ENCODE data around the gene ATP9A. TPM values are rescaled to one million over a fixed set of nuclear protein-coding genes. Genes with fewer than 3 reads are reported as not detected.
A peak's percentile ranks its signal among the peaks of the same experiment; 100 is the strongest.

The ATP9A gene
- total RNA-seq, 2 donors from 2014 or later = 16.8 to 24.6 TPM

GRCh38 chr20:51702556-51702955 lies 65.6 kb downstream of the ATP9A start:
- H3K9me3 ChIP-seq = no peaks in the 10 kb centered on the region
- H3K36me3 ChIP-seq (replicated peaks in 1 of 2; ENCODE audit: insufficient read depth in 1 of 2, low read depth in 2 of 2) = no peaks in the 10 kb centered on the region
- no peaks in the 10 kb centered on the region for H3K27me3 ChIP-seq
- intact Hi-C loops (cut with DNase I) = no loop called here
- TF ChIP-seq POLR2A (IDR thresholded peaks at IDR 0.05) = no peak
- WGBS, 2 donors = 45 to 66% methylated on average over 3 of the region's 3 CpGs
- ATAC-seq = no peak
- no peak for DNase-seq
- H3K27ac ChIP-seq = peak overlapping the region in 3 of 4 donors; percentile 1 to 29 (median 14)
- peaks cover 31% of the 10 kb centered on the region for H3K4me1 ChIP-seq
- H3K4me3 ChIP-seq = no peak overlapping the region

- peak overlapping the region in 2 of 4 donors; percentile 1 to 27 for H3K27ac ChIP-seq
Observed at GRCh38 chr20:51700809-51701285, 67.3 kb downstream of the ATP9A start.

GRCh38 chr20:51698252-51698651 lies 69.9 kb downstream of the ATP9A start:
- WGBS, 2 donors = 80 to 82% methylated on average over 9 of the region's 9 CpGs
- Histone ChIP-seq H3K27ac (no peak overlapping the region), H3K4me3 (no peak overlapping the region), H3K9me3 (no peaks in the 10 kb centered on the region), H3K4me1 (peaks cover 35% of the 10 kb centered on the region), H3K36me3 (replicated peaks in 1 of 2; ENCODE audit: insufficient read depth in 1 of 2, low read depth in 2 of 2) (peaks cover 0 to 2% of the 10 kb centered on the region in 2 donors), H3K27me3 (no peaks in the 10 kb centered on the region)
- no peak for ATAC-seq
- no peak for DNase-seq
- TF ChIP-seq CTCF (IDR thresholded peaks at IDR 0.05) (no peak), POLR2A (IDR thresholded peaks at IDR 0.05) (no peak)
- intact Hi-C loops (cut with DNase I) = no loop called here

More at GRCh38 chr20:51700809-51701285, 67.3 kb downstream of the ATP9A start:
- no peak overlapping the region for H3K4me3 ChIP-seq
- WGBS, 2 donors = 47 to 49% methylated on average over 10 of the region's 10 CpGs
- TF ChIP-seq CTCF (IDR thresholded peaks at IDR 0.05) (peak; percentile 23 to 77 (median 69)), POLR2A (IDR thresholded peaks at IDR 0.05) (no peak)
- no peaks in the 10 kb centered on the region for H3K36me3 ChIP-seq (replicated peaks in 1 of 2; ENCODE audit: insufficient read depth in 1 of 2, low read depth in 2 of 2)
- no peaks in the 10 kb centered on the region for H3K27me3 ChIP-seq
- intact Hi-C loops (cut with DNase I) = no loop called here
- ATAC-seq = peak; percentile 38
- H3K4me1 ChIP-seq = peaks cover 42% of the 10 kb centered on the region
- peak; percentile 24 to 47 (median 38) for DNase-seq
- H3K9me3 ChIP-seq = no peaks in the 10 kb centered on the region

- intact Hi-C loops (cut with DNase I) = no loop called here
- H3K27ac ChIP-seq = no peak overlapping the region
- H3K9me3 ChIP-seq = no peaks in the 10 kb centered on the region
- no peak for TF ChIP-seq POLR2A (IDR thresholded peaks at IDR 0.05)
- TF ChIP-seq CTCF (IDR thresholded peaks at IDR 0.05) = no peak
- peaks cover 25% of the 10 kb centered on the region for H3K4me1 ChIP-seq
- no peaks in the 10 kb centered on the region for H3K27me3 ChIP-seq
- ATAC-seq = no peak
- peaks cover 0 to 2% of the 10 kb centered on the region in 2 donors for H3K36me3 ChIP-seq (replicated peaks in 1 of 2; ENCODE audit: insufficient read depth in 1 of 2, low read depth in 2 of 2)
- H3K4me3 ChIP-seq = no peak overlapping the region
- WGBS, 2 donors = 47 to 56% methylated on average over 8 of the region's 8 CpGs
- DNase-seq = no peak
Observed at GRCh38 chr20:51697096-51697826, 70.9 kb downstream of the ATP9A start.

GRCh38 chr20:51696304-51697071 lies 71.7 kb downstream of the ATP9A start:
- TF ChIP-seq POLR2A (IDR thresholded peaks at IDR 0.05) (no peak), CTCF (IDR thresholded peaks at IDR 0.05) (no peak)
- intact Hi-C loops (cut with DNase I) = no loop called here
- 34 to 42% methylated on average over 2 of the region's 2 CpGs for WGBS, 2 donors
- ATAC-seq = no peak
- Histone ChIP-seq H3K27me3 (no peaks in the 10 kb centered on the region), H3K4me1 (peaks cover 21% of the 10 kb centered on the region), H3K9me3 (no peaks in the 10 kb centered on the region), H3K27ac (peak overlapping the region in 3 of 4 donors; percentile 1 to 54 (median 11)), H3K4me3 (no peak overlapping the region), H3K36me3 (replicated peaks in 1 of 2; ENCODE audit: insufficient read depth in 1 of 2, low read depth in 2 of 2) (peaks cover 0 to 2% of the 10 kb centered on the region in 2 donors)
- no peak for DNase-seq

Data from body of pancreas (tissue), 4 donors.